Measurements from ENCODE around the gene SLC25A30. TPM values are rescaled to one million over a fixed set of nuclear protein-coding genes. Genes with fewer than 3 reads are reported as not detected.

The SLC25A30 gene
- total and polyA plus RNA-seq, 9 of the 15 experiments (the other 6 are each of a cell fraction or from before 2014, with no cell fraction given) = 1.1 to 11.1 (median 5.6) TPM

GRCh38 chr13:45384474-45385174 is 33.5 kb downstream of the SLC25A30 start:
- Histone ChIP-seq H3K4me3 (no peak overlapping the region), H3K4me1 (replicated peaks in 1 of 2; ENCODE audit: control insufficient read depth in 2 of 2, insufficient read depth in 2 of 2, low read length in 2 of 2) (peaks cover 0 to 4% of the 10 kb centered on the region in 2 experiments; a peak in 2 of 5 replicates), H3K79me2 (ENCODE audit: control insufficient read depth, insufficient read depth, low read length) (no peaks in the 10 kb centered on the region), H3K4me2 (ENCODE audit: insufficient read depth, low read length) (no peak overlapping the region), H3K9ac (ENCODE audit: insufficient read depth in 1 of 2, low read depth in 2 of 2, low read length in 2 of 2) (no peak overlapping the region), H3K9me1 (ENCODE audit: control insufficient read depth, insufficient read depth, low read length) (no peaks in the 10 kb centered on the region), H2AFZ (ENCODE audit: low read depth, low read length) (no peak overlapping the region), H3K27ac (ENCODE audit: extremely low read depth, low read depth, low read length) (no peak overlapping the region), H4K20me1 (replicated peaks; ENCODE audit: control insufficient read depth, insufficient read depth, low read length) (no peaks in the 10 kb centered on the region), H3K27me3 (ENCODE audit: control insufficient read depth in 2 of 2, insufficient read depth in 2 of 2, low read length in 2 of 2) (no peaks in the 10 kb centered on the region), H3K36me3 (ENCODE audit: control insufficient read depth, insufficient read depth, low read length) (no peaks in the 10 kb centered on the region), H3K9me3 (replicated peaks; ENCODE audit: control insufficient read depth, insufficient read depth, low read depth, low read length) (no peaks in the 10 kb centered on the region)
- no peak for DNase-seq (ENCODE audit: extremely low read depth in 1 of 4, low spot score in 3 of 4)
- intact Hi-C loops (cut with micrococcal nuclease) (no loop called here), in situ Hi-C loops (cut with MboI) (loop anchor here (10.0 kb wide), 1 partner anchor 1080 kb away; no protein-coding TSS in a partner anchor)
- no TSS peak for BruUV-seq (replicated peaks)
- FAIRE-seq = no peak
- ChIA-PET POLR2A (interaction anchor here (1.1 kb wide), 1 partner anchor 15 kb away, joined by 3 read pairs; no protein-coding TSS in a partner anchor), CTCF (ENCODE audit: low intra/inter-chr PET ratio) (no interaction called here)
- ATAC-seq = no peak
- WGBS (ENCODE audit: insufficient coverage, low coverage, missing lambda C conversion rate) = 57% methylated on average over 4 of the region's 4 CpGs
- TF ChIP-seq POLR2AphosphoS2 (IDR thresholded peaks at IDR 0.05; ENCODE audit: low read length) (no peak), TFAM (CRISPR knock-in tag; conservative IDR thresholded peaks at IDR 0.05) (no peak), SIN3B (IDR thresholded peaks at IDR 0.05; ENCODE audit: low read depth) (no peak), ESRRB (CRISPR knock-in tag; IDR thresholded peaks at IDR 0.05; ENCODE audit: borderline replicate concordance) (no peak), ZFP36 (IDR thresholded peaks at IDR 0.05; ENCODE audit: low read depth, low read length, partially characterized antibody) (no peak), ILF3 (IDR thresholded peaks at IDR 0.05; ENCODE audit: borderline replicate concordance) (no peak), TAF9B (IDR thresholded peaks at IDR 0.05; ENCODE audit: partially characterized antibody) (no peak), KDM5B (IDR thresholded peaks at IDR 0.05; ENCODE audit: insufficient replicate concordance, low read depth, low read length) (no peak)
- TF ChIP-seq, protein P1, sequence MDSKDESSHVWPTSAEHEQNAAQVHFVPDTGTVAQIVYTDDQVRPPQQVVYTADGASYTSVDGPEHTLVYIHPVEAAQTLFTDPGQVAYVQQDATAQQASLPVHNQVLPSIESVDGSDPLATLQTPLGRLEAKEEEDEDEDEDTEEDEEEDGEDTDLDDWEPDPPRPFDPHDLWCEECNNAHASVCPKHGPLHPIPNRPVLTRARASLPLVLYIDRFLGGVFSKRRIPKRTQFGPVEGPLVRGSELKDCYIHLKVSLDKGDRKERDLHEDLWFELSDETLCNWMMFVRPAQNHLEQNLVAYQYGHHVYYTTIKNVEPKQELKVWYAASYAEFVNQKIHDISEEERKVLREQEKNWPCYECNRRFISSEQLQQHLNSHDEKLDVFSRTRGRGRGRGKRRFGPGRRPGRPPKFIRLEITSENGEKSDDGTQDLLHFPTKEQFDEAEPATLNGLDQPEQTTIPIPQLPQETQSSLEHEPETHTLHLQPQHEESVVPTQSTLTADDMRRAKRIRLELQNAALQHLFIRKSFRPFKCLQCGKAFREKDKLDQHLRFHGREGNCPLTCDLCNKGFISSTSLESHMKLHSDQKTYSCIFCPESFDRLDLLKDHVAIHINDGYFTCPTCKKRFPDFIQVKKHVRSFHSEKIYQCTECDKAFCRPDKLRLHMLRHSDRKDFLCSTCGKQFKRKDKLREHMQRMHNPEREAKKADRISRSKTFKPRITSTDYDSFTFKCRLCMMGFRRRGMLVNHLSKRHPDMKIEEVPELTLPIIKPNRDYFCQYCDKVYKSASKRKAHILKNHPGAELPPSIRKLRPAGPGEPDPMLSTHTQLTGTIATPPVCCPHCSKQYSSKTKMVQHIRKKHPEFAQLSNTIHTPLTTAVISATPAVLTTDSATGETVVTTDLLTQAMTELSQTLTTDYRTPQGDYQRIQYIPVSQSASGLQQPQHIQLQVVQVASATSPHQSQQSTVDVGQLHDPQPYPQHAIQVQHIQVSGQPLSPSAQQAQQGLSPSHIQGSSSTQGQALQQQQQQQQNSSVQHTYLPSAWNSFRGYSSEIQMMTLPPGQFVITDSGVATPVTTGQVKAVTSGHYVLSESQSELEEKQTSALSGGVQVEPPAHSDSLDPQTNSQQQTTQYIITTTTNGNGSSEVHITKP (IDR thresholded peaks at IDR 0.05; ENCODE audit: partially characterized antibody) = no peak

All from K562 (cell line).